ENCODE results near the gene TMEM151B.

Gene TMEM151B

GRCh38 chr6:44269921-44270525 lies at the start of gene TMEM151B:
Gene TMEM151B, plus strand, starts transcription at chr6:44270450. Its CDS starts 293 bp downstream, at chr6:44270743.
- DNase-seq (ENCODE audit: low spot score in 2 of 2) = no peak
- ATAC-seq = no peak
- H3K27ac Mint-ChIP-seq = no peak within 1 kb of the TSS
- peaks cover 32% of the 10 kb centered on the region for H3K4me1 Mint-ChIP-seq
- no peaks in the 10 kb centered on the region for H3K9me3 Mint-ChIP-seq
- peaks cover 18% of the 10 kb centered on the region for H3K36me3 Mint-ChIP-seq
- H3K4me3 Mint-ChIP-seq = peak within 1 kb of the TSS; percentile 66

DNA sequence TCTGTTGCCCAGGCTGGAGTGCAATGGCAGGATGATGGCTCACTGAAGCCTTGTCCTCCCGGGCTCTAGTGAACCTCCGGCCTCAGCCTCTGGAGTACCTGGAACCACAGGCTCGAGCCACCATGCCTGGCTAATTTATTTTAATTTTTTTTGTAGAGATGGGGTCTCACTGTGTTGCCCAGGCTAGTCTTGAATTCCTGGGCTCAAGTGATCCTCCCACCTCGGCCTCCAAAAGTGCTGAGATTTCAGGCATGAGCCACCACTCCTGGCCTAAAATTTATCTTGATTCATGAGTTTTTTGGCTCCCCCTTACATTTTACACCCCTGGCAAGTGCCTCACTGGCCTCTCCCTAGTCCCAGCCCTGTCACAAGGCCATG lies 49.3 kb upstream of the TMEM151B start:
- Mint-ChIP-seq H3K9me3 (no peaks in the 10 kb centered on the region), H3K4me3 (peak overlapping the region; percentile 10), H3K27ac (no peak overlapping the region), H3K4me1 (peaks cover 32% of the 10 kb centered on the region), H3K36me3 (peaks cover 7% of the 10 kb centered on the region)
- DNase-seq (ENCODE audit: low spot score in 2 of 2) = no peak
- no peak for ATAC-seq

DNA sequence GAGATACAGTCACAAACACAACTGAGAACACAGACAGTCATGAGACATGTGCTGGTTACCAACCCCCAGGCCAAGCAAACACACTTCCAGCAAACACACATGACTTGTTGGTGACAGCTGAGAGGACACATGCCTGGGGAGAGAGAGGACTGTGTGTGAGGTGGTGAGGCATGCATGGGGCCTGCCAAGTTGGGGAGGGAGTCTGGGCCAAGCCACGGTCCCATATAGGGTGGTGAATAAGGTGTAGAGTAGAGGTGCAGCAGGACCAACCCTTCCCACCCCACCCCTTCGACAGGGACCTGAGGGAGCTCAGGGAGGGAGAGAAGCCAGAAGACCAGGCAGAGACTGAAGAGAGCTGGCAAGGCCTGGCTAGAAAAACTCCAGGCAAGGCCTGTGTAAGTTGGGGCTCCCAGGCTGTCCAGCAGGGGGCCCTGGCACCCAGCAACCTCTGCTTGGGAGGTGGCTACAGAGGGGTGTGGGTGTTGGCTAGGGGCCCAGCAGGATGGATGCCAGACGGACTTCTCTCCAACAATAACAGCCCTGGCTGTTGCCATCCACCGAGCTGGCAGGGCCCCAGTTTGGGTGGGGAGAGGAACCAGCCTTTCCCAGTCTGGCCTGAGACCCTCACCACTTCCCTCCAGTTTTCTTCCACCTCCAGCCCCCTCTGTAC lies 48.8 kb upstream of the TMEM151B start:
- peak overlapping the region; percentile 12 for H3K27ac Mint-ChIP-seq
- H3K4me1 Mint-ChIP-seq = peaks cover 32% of the 10 kb centered on the region
- peak overlapping the region; percentile 10 for H3K4me3 Mint-ChIP-seq

GRCh38 chr6:44221961-44222335 lies 48.3 kb upstream of the TMEM151B start:
- Mint-ChIP-seq H3K4me1 (peaks cover 32% of the 10 kb centered on the region), H3K4me3 (peak overlapping the region; percentile 92)
- ATAC-seq = no peak

More for the DNA sequence above, 48.8 kb upstream of the TMEM151B start:
- ATAC-seq = peak; percentile 78
- peaks cover 7% of the 10 kb centered on the region for H3K36me3 Mint-ChIP-seq
- DNase-seq (ENCODE audit: low spot score in 2 of 2) = peak; percentile 60 to 80
- no peaks in the 10 kb centered on the region for H3K9me3 Mint-ChIP-seq

DNA sequence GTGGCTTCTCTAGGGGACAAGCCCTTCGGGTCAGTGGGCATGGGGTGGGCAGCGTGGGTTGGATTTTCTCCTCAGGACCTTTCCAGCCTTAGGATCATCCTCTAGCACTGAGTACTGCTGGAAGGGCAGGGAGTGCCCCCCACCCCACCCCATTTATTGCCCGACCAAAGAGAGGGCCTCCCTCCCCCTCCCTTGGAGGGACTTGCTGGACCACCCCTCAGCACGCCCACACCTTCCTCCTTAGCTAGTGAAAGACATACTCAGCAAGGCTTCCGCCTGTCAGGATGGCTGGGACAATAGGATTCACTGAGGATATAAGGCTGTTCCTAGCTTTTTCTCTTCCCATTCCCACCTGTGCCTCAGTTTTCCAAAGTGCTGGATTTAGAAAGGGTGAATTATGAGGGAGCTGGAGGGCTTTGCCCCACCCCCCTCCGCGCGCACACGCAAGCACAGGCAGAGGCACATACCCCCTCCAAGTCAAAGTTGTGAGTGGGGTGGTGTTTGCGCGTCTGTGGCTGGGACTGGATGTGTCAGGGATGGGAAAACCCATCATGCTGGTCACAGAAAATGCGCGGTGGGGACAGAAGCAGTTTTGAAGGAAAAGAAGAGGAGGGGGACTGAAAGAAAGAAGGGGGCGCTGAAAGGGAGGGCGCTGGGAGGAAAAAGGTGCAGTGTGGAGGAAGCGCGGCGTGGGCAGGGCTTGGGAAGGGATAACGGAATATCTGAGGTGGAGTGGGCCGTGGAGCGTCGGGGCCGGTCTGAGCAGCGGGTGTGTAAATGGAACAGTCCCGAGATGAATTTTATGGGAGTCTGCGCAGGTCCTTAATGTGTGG lies 47.5 kb upstream of the TMEM151B start:
- H3K9me3 Mint-ChIP-seq = no peaks in the 10 kb centered on the region
- ATAC-seq (no peak), DNase-seq (ENCODE audit: low spot score in 2 of 2) (no peak)
- H3K4me3 Mint-ChIP-seq = peak overlapping the region; percentile 92
- peaks cover 32% of the 10 kb centered on the region for H3K4me1 Mint-ChIP-seq
- H3K36me3 Mint-ChIP-seq = peaks cover 7% of the 10 kb centered on the region
- peak overlapping the region; percentile 83 for H3K27ac Mint-ChIP-seq

More at GRCh38 chr6:44221961-44222335, 48.3 kb upstream of the TMEM151B start:
- Mint-ChIP-seq H3K9me3 (no peaks in the 10 kb centered on the region), H3K36me3 (peaks cover 7% of the 10 kb centered on the region), H3K27ac (peak overlapping the region; percentile 12)
- no peak for DNase-seq (ENCODE audit: low spot score in 2 of 2)

GRCh38 chr6:44223319-44224028 lies 46.8 kb upstream of the TMEM151B start, which contains the start of gene SLC29A1:
Gene SLC29A1, plus strand, starts transcription at chr6:44223595. Its CDS starts 3,719 bp downstream, at chr6:44227314.
- peak within 1 kb of the TSS; percentile 92 for H3K4me3 Mint-ChIP-seq
- no peaks in the 10 kb centered on the region for H3K9me3 Mint-ChIP-seq
- H3K36me3 Mint-ChIP-seq = peaks cover 7% of the 10 kb centered on the region
- H3K27ac Mint-ChIP-seq = peak within 1 kb of the TSS; percentile 83
- ATAC-seq (peak; percentile 79), DNase-seq (ENCODE audit: low spot score in 2 of 2) (peak; percentile 70 to 87)
- H3K4me1 Mint-ChIP-seq = peaks cover 32% of the 10 kb centered on the region

DNA sequence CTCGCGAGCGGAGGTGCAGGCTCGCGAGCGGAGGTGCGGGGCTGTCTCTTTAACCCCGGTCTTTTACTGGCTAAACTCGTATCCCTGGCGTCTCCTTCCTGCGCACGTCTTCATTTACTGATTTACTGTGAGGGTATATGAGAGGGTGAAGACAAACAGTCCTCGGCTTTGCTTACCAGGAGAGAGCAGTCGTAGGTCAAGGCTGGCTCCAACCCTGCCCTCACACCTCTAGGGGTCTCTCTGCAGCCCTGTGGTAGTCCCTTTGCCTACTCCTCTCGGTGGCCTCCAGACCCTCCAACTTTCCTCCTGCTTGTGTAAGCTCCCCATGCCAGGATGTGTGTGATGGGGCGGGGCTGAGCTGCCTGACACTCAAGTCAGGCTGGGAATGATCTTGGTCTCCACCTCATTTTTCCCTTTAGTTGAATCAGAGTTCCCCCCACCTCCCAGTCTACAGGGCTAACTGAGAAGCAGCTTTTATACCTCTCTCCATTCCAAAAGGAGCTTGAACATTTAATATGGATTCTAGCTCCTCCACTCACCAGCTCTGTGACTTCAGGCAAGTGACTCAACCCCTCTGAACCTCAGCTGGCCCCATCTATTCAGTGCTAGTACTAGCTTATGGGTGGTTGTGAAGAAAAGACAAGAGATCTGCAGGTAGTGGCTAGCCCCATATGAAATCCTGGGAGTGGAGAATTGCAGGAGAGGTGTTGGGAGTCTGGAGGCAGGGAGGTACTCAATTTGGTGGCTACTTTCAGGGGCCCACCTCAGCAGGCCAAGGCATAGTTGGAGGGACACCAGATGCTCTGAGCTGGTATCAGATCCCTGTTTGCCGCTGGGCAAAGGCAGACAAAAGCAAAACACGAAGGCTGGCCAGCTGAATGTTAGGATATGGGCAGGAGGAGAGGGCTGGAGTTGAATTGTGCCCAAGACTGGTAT lies 46.0 kb upstream of the TMEM151B start:
- DNase-seq (ENCODE audit: low spot score in 2 of 2) (peak in 1 of 2 donors; percentile 71), ATAC-seq (peak; percentile 25)
- Mint-ChIP-seq H3K4me1 (peaks cover 32% of the 10 kb centered on the region), H3K4me3 (peak overlapping the region; percentile 92), H3K9me3 (no peaks in the 10 kb centered on the region), H3K27ac (peak overlapping the region; percentile 83), H3K36me3 (peaks cover 12% of the 10 kb centered on the region)

DNA sequence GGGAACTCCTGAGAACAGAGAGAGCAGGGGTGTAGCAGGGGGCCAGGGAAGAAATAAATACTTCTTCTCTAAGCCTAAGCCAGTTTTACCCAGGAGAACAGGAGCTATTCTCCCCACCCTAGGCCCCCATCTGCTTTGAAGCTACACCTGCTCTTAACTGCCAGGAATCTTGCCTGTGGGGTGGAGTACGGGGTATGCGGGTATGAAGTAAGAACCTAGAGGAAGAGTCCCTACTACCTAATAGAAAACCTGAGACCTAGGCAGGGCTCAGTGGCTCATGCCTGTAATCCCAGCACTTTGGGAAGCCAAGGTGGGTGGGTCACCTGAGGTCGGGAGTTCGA lies 45.3 kb upstream of the TMEM151B start:
- Mint-ChIP-seq H3K27ac (no peak overlapping the region), H3K9me3 (no peaks in the 10 kb centered on the region), H3K36me3 (peaks cover 12% of the 10 kb centered on the region), H3K4me1 (peaks cover 32% of the 10 kb centered on the region), H3K4me3 (peak overlapping the region; percentile 92)
- ATAC-seq (no peak), DNase-seq (ENCODE audit: low spot score in 2 of 2) (no peak)

DNA sequence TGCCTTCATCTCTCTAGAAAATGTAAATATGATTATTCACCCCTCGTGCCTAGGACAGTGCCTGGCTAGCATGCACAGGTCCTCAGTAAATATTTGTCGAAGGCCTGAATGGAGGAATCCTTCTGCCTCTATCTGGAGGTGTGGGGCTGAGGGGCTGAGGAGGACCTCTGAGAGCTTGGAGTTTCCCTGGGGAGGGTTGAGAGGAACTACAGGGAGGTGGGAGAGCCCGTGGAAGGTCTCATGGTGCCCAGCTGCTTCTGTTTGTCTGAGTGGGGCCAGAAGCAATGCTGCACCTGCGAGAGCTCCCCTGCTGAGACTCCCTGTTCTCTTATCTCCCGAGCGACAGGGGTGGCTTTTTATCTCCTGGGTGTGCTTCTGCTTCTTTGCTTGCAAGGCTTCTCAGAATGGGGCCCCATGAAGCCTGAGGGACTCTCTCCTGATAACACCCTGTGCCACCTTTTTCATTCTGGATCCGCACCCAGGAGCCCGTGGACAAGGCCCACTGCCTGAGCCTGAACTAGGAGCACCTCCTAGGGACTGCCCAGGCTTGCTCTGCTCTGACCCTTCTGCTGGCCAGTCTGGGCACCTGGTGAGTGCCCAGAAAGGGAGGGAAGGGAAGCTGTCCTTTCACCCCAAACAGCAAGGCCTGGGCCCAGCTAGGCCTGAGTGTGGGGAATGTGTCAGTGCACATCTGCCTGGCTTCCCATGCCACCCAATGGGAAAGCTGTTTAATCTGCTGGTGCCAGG lies 44.5 kb upstream of the TMEM151B start:
- no peak for DNase-seq (ENCODE audit: low spot score in 2 of 2)
- ATAC-seq = no peak
- Mint-ChIP-seq H3K9me3 (no peaks in the 10 kb centered on the region), H3K4me3 (peak overlapping the region; percentile 92), H3K4me1 (peaks cover 32% of the 10 kb centered on the region), H3K27ac (no peak overlapping the region), H3K36me3 (peaks cover 17% of the 10 kb centered on the region)

DNA sequence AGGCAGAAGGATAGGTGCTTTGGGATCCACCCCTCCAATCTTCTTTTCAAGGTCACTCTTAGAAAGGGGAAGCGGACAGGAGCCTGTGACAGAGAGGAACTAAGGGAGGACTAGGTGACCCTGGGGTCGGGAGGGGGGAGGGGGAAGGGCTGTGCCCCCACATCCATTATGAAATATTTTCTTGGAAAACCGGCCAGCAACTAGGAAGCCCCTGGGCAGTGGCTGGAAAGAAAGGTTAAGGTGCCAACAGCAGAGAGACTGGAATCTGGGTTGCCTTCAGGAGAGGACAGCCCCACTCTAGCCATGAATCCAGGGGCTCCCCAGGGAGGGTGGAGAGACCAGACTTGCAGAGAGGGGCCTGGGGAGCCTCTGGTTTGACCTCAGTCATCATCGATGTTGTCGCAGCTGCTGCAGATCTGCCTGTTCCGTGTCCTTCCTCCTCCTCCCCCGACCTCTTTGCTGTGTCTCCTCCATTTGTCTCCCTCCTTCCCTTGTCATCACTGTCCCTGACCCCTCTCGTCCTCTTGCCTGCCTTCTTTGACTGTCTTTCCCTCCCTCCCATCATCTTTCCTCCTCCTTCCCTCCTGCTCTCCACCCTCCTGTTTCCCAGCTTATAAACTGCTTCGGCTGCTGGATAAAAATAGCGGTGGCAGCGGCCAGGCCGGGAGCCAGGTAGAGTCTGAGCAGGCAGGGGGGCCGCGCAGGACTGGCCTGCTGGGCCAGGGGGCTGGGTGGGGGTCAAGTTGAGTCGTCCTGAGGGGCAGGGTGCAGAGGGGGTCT lies 43.7 kb upstream of the TMEM151B start:
- Mint-ChIP-seq H3K4me3 (no peak overlapping the region), H3K36me3 (peaks cover 25% of the 10 kb centered on the region), H3K4me1 (peaks cover 26% of the 10 kb centered on the region), H3K27ac (no peak overlapping the region), H3K9me3 (no peaks in the 10 kb centered on the region)
- DNase-seq (ENCODE audit: low spot score in 2 of 2) (no peak), ATAC-seq (no peak)

- H3K4me3 Mint-ChIP-seq = no peak overlapping the region
- H3K4me1 Mint-ChIP-seq = peaks cover 20% of the 10 kb centered on the region
- H3K9me3 Mint-ChIP-seq = no peaks in the 10 kb centered on the region
- peaks cover 31% of the 10 kb centered on the region for H3K36me3 Mint-ChIP-seq
- DNase-seq (ENCODE audit: low spot score in 2 of 2) (no peak), ATAC-seq (no peak)
- peak overlapping the region; percentile 45 for H3K27ac Mint-ChIP-seq
These were observed 43.0 kb upstream of the TMEM151B start for GRCh38 chr6:44227148-44227793.

DNA sequence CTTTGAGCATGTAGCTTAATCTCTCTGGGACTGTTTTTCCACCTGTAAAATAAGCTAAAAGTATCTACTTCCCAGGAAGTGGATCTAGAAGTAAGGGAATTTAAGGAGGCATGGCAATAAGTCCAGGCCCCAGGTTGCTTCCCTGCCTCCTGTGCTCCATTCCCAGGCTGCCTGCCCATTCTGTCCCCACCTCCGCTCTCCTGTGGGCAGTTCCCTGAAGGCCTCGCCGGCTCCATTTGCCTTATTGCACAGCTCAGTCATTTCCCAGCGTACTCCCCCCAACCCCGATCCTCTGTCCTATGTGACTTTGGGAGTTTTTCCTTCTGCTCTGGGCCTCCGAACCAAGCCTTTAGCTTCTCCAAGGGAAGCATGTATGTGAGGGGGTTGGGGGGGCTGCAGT lies 42.2 kb upstream of the TMEM151B start:
- ATAC-seq (no peak), DNase-seq (ENCODE audit: low spot score in 2 of 2) (no peak)
- Mint-ChIP-seq H3K27ac (peak overlapping the region; percentile 45), H3K9me3 (no peaks in the 10 kb centered on the region), H3K36me3 (peaks cover 31% of the 10 kb centered on the region), H3K4me3 (no peak overlapping the region), H3K4me1 (peaks cover 12% of the 10 kb centered on the region)

DNA sequence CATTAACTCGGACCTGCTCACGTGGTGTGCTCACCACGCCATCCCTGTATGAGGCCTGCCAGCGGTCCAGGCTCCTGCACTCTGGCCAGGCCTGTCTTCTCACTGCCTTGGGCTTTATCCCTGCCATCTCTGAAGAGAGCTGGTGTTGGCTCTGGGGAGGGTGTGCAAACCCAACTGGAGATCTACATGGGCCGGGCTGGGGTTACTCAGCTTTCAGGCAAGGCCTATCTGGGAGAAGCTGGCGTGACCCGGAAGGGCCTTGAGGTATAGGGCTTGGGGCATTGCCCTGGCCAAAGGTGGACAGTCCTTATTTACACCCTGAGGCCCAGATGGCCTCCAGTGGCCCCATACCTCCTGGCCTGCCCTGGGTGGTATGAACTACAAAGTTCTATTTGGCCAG lies 41.8 kb upstream of the TMEM151B start:
- Mint-ChIP-seq H3K36me3 (peaks cover 30% of the 10 kb centered on the region), H3K27ac (no peak overlapping the region), H3K9me3 (no peaks in the 10 kb centered on the region), H3K4me1 (peaks cover 10% of the 10 kb centered on the region), H3K4me3 (no peak overlapping the region)
- DNase-seq (ENCODE audit: low spot score in 2 of 2) = no peak
- ATAC-seq = no peak
